Natural killer cell (primary cell): ENCODE results near the gene LRRC32. TPM values are rescaled to one million over a fixed set of nuclear protein-coding genes. Genes with fewer than 3 reads are reported as not detected.

ENCODE experiments used
- ATAC-seq, 3 donors: fragments of 150-1000 bp in 2 of 3; fragments of 200-7000 bp in 1 of 3; cut with Tn5 transposase; 1 replicate in 1 of 3; 2 replicates in 2 of 3; pipeline ENCODE4 v1.10.0; 2021; ENCODE audit warnings: mild to moderate bottlenecking in 2 of 3, moderate library complexity in 2 of 3
- DNase-seq, 2 donors: peaks; one replicate each; pipeline versions ENCODE4 v3.0.0 to v3.0.0-alpha.2; 2013 to 2021; ENCODE audit warnings: mixed read lengths in 1 of 2
- H3K27ac ChIP-seq: one replicate; pipeline ENCODE4 v1.5.1; 2013; ENCODE audit warnings: mild to moderate bottlenecking, low read length
- H3K27me3 ChIP-seq: one replicate; pipeline ENCODE4 v1.6.1; 2013; ENCODE audit warnings: low read length; ENCODE audit not compliant: control insufficient read depth, insufficient read depth
- H3K36me3 ChIP-seq: one replicate; pipeline ENCODE4 v1.6.1; 2013; ENCODE audit warnings: low read length; ENCODE audit not compliant: control insufficient read depth, insufficient read depth
- H3K4me1 ChIP-seq: one replicate; pipeline ENCODE4 v1.6.1; 2013; ENCODE audit warnings: low read length; ENCODE audit not compliant: control insufficient read depth, insufficient read depth
- H3K4me3 ChIP-seq: one replicate; pipeline ENCODE4 v1.5.1; 2013; ENCODE audit warnings: low read length
- H3K9me3 ChIP-seq: one replicate; pipeline ENCODE4 v1.6.1; 2013; ENCODE audit warnings: low read length; ENCODE audit not compliant: control insufficient read depth, insufficient read depth
- H3K27ac Mint-ChIP-seq, 2 donors: one replicate each; pipeline ENCODE4 v1.8.0; 2022; ENCODE audit warnings: mild to moderate bottlenecking in 2 of 2, mixed read lengths in 2 of 2, moderate library complexity in 1 of 2
- H3K27me3 Mint-ChIP-seq, 2 donors: one replicate each; pipeline ENCODE4 v1.8.0; 2022; ENCODE audit warnings: low read depth in 2 of 2, mixed read lengths in 2 of 2
- H3K36me3 Mint-ChIP-seq: one replicate; pipeline ENCODE4 v1.8.0; 2022; ENCODE audit warnings: mixed read lengths
- H3K4me1 Mint-ChIP-seq, 2 donors: one replicate each; pipeline ENCODE4 v1.8.0; 2022; ENCODE audit warnings: mixed read lengths in 2 of 2
- H3K4me3 Mint-ChIP-seq: one replicate; pipeline ENCODE4 v1.8.0; 2022; ENCODE audit warnings: mild to moderate bottlenecking, moderate library complexity, mixed read lengths
- H3K9me3 Mint-ChIP-seq, 2 donors: one replicate each; pipeline ENCODE4 v1.8.0; 2022; ENCODE audit warnings: mixed read lengths in 2 of 2
- CTCF ChIP-seq: fragments of 200-600 bp; IDR thresholded peaks from one replicate; pipeline ENCODE4 v1.8.0; 2022; ENCODE audit warnings: antibody characterized with exemption
- WGBS: methylation state at CpG from one replicate; pipeline ENCODE4 v1.1.7; 2013; ENCODE audit warnings: missing lambda C conversion rate; ENCODE audit not compliant: insufficient coverage; 5-methylcytosine and 5-hydroxymethylcytosine counted together
- intact Hi-C: fragments of 100-400 bp; cut with micrococcal nuclease; formaldehyde crosslinking; loops from one replicate; pipeline ENCODE4 v1.14.2; 2022
- total RNA-seq, 4 donors: library from RNA; stranded (reverse); fragments of 120-200 nt in 1 of 4; gene quantifications; one replicate each; pipeline versions ENCODE4 v1.2.3 to v1.2.4, GENCODE V29; 2013 to 2022

The LRRC32 gene
- total RNA-seq, 3 donors from 2014 or later (not counting 1 experiment from before 2014, with no cell fraction given): 0.14 to 1.4 (median 1.4) TPM

- Histone ChIP-seq H3K27me3 (no peaks in the 10 kb centered on the region), H3K4me1 (peaks cover 19% of the 10 kb centered on the region), H3K27ac (no peak overlapping the region), H3K4me3 (no peak overlapping the region), H3K9me3 (no peaks in the 10 kb centered on the region), H3K36me3 (no peaks in the 10 kb centered on the region)
- H3K4me1 Mint-ChIP-seq: peaks cover 16 to 24% of the 10 kb centered on the region in 2 donors
- H3K27me3 Mint-ChIP-seq: peaks cover 3% of the 10 kb centered on the region in 2 donors
- 92% methylated on average over 13 of the region's 13 CpGs for WGBS
- no peak overlapping the region for H3K27ac Mint-ChIP-seq
- DNase-seq (no peak), ATAC-seq (no peak)
- no peak for TF ChIP-seq CTCF
- no peaks in the 10 kb centered on the region for H3K36me3 Mint-ChIP-seq
- intact Hi-C loops: no loop called here
- no peak overlapping the region for H3K4me3 Mint-ChIP-seq
- no peaks in the 10 kb centered on the region for H3K9me3 Mint-ChIP-seq
These were observed 7.7 kb downstream of the LRRC32 start for GRCh38 chr11:76662656-76663485.

DNA sequence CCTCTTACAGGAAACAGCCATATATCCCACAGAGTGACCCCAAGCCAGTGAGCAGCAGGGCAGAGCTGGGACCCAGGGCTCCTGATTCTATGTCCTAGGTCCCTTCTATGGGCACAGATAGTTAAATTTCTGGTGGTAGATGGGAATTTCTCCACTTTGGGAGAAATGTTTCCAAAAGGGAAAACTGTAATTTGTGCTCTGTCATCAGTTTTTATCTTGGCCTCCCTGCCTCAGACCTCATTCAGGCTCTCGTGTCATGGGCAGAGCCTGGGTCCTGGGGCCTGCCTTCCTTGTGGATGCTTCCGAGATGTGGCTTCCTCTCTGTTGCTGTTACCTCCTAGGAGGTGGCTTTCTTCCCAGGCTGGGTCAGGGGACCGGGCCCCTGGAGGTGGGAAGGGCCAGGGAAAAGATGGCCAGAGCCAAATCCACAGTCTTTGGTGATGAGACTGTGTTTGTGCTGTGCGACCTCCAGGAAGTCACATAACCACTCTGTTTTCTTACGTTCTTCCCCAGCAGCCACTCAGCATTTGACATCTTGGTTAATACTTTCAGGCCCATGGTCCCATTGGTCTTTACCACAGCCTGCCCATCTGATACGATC, 8.6 kb downstream of the LRRC32 start:
- peaks cover 19% of the 10 kb centered on the region for H3K4me1 ChIP-seq
- no peak for TF ChIP-seq CTCF
- H3K27ac Mint-ChIP-seq: no peak overlapping the region
- no peak overlapping the region for H3K4me3 ChIP-seq
- H3K36me3 ChIP-seq: no peaks in the 10 kb centered on the region
- no peak overlapping the region for H3K4me3 Mint-ChIP-seq
- ATAC-seq (no peak), DNase-seq (no peak)
- H3K27me3 Mint-ChIP-seq: peaks cover 0 to 3% of the 10 kb centered on the region in 2 donors
- H3K27me3 ChIP-seq: no peaks in the 10 kb centered on the region
- H3K4me1 Mint-ChIP-seq: peaks cover 16 to 24% of the 10 kb centered on the region in 2 donors
- no peaks in the 10 kb centered on the region for H3K9me3 Mint-ChIP-seq
- intact Hi-C loops: no loop called here
- no peaks in the 10 kb centered on the region for H3K36me3 Mint-ChIP-seq
- no peaks in the 10 kb centered on the region for H3K9me3 ChIP-seq
- WGBS: 91% methylated on average over 5 of the region's 6 CpGs
- no peak overlapping the region for H3K27ac ChIP-seq

DNA sequence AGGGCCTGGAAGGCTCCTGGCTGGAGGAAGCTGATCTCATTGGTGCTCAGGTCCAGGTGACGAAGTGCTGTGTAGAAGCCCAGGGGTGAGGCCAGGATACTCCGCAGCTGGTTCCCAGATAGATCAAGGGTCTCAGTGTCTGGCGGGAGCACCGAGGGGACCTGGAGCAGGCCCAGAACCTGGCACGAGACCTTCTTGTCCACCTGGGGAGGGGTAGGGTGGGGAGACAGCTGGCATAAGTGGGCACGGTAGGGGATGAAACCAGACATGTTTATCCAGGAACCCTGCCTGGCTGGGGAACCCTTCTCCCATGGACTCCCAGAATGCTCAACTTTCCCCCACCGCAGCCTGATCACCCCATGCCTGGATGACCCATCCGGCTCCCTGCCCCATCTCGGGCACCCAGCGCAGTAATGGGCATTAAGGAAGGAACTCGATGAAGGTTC, 9.2 kb downstream of the LRRC32 start:
- Histone ChIP-seq H3K27ac (no peak overlapping the region), H3K27me3 (no peaks in the 10 kb centered on the region), H3K9me3 (no peaks in the 10 kb centered on the region), H3K36me3 (no peaks in the 10 kb centered on the region), H3K4me3 (no peak overlapping the region), H3K4me1 (peaks cover 19% of the 10 kb centered on the region)
- no peaks in the 10 kb centered on the region for H3K36me3 Mint-ChIP-seq
- H3K27ac Mint-ChIP-seq: no peak overlapping the region
- H3K9me3 Mint-ChIP-seq: no peaks in the 10 kb centered on the region
- intact Hi-C loops: no loop called here
- DNase-seq (no peak), ATAC-seq (no peak)
- no peak overlapping the region for H3K4me3 Mint-ChIP-seq
- H3K4me1 Mint-ChIP-seq: peaks cover 16 to 26% of the 10 kb centered on the region in 2 donors
- TF ChIP-seq CTCF: no peak
- 91% methylated on average over 11 of the region's 11 CpGs for WGBS
- peaks cover 0 to 3% of the 10 kb centered on the region in 2 donors for H3K27me3 Mint-ChIP-seq
